HG03354 (cell line): ENCODE measurements around the gene HOXA3.
A peak's percentile ranks its signal among the peaks of the same experiment; 100 is the strongest.

ENCODE experiments used
- ATAC-seq: cut with Tn5 transposase; IDR thresholded peaks from one replicate; pipeline ENCODE4 v1.9.1; 2021; ENCODE audit warnings: mild to moderate bottlenecking; ENCODE audit not compliant: unreplicated experiment, poor library complexity, severe bottlenecking

HOXA3 gene

DNA sequence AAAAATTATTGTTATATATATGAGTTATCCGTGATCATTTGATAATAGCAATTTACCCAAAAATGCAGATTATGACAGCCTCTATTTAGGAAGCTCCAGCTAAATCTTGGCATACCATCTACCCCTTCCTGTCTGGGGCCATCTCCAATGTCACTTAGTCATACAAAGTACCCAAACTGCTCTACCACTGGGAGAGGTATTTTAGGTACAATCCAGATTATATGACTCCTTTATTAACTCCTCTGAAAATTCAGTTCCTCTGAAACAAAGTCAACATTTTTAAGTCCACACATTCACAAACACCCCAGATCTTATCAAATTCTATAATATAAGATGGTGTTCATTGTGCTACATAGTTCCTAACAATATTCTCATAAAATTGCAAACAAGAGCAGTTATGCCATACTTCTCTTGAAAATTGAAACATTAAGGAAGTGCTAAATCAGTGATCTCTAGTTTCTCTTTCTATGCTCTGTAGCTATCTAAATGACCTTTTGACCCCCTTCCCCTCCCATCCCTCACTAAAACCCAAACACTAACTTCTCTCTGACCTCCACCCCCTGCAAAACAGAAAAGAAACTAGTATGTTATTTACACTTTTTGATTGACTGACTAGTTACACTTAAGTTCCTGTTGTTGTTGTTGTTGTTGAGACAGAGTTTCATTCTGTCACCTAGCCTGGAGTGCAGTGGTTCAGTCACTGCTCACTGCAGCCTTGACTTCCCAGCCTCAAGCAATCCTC, 73.0 kb downstream of the HOXA3 start:
- ATAC-seq: peak; percentile 45

DNA sequence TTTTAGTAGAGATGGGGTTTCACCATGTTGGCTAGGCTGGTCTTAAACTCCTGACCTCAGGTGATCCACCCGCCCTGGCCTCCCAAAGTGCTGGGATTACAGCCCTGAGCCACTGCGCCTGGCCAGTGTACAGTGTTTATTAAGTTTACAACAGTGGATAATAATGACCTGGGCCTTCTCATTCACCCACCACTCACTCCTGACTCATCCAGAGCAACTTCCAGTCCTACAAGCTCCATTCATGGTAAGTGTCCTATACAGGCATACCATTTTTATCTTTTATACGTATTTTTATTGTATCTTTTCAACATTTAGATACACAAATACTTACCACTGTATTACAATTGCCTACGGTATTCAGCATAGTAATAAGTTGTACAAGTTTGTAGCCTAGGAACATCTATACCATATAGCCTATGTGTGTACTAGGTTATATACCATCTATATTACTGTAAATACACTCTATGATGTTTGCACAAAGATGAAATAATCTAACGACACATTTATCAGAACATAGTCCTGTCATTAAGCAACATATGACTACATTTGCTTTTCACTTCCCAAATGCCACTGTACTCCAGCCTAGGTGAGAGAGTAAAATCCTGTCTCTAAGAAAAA, 73.7 kb downstream of the HOXA3 start:
- ATAC-seq: no peak

DNA sequence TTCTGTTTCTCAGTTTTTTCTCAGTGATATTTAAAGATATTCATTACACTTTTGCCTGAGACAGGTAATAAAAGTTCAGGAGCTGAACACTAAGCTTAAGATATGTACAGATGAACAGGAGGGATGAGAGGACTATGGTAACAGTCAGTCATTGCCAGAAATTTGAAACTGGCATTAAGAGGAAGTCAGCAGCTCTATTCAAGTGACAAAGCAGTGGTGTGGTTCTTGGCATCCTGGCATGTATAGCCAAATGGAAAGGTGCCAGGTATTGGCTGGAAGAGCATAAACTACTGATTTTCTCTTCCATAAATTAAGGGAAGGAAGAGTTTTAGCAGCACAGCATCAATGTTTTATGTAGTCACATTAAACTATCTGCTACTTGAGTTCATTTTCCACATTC, 79.3 kb downstream of the HOXA3 start:
- no peak for ATAC-seq

DNA sequence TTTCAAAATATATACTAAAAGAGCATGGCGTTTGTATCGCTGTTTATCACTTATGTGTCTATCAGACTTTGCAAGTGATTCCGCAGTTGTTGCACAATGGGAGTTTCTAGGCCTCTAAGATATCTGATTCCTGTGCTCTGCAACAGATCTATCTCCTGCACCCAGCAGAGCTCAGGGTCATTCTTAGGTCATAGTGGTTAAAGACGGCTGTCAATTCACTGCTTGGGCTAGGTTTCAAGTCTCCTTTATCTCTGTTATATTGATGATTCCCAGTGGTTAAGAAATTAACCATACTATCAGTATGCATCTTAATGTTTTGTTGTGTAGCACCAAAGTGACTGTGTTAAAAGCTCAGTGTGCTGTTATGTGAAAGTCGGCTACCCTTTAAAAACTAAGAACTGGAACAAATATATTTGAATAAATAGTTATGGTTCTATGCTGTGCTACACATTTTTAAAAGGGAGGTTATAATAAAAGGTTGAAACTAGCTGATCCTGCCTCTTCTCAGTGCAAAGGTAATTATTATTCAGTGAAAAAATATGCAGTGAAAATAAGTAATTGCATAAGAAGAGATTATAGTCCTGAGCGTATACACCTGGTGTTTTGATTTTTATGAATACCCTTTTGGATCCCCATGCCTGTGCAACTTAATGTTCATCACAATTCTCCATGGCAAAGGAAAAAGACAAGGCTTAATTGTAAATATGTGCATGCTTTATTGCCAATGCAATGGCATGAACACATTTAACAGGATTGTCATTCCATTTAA, 80.6 kb downstream of the HOXA3 start:
- no peak for ATAC-seq

DNA sequence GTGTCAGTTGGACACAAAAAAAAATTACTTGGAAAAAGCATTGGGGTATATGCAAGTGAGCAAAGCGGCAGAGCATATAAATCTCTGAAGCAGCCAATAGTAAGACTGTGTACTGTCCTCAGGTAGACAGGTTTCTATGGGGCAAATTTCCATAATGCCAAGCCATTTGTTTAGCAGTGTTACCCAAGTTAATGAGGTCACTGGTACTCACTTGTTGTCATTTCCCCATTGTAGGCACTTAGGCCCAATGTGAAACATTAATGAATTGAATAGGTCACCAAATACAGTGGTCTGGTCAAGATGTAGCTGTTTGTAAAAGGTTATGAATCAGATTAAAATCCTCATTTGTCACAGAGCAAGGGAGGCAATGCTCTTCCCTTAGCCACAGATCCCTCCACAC, 84.1 kb downstream of the HOXA3 start:
- no peak for ATAC-seq

DNA sequence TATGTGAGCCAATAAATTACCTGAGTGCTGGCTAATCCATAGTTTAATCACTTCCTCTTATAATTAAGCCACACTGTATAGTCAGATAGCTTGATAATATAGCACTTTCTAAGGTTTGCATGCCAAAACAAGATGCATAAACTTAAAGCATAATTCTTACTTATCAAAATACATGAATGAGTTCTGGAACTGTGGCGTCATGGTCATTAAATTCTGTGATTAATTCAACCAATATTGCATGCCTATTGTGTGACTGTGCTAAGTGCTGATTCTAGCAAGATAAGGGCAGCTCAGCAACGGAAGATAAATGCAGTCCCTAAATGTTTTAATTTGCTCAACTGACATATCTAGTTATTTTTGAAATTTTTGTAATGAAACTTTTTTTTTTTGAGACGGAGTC, 86.2 kb downstream of the HOXA3 start:
- no peak for ATAC-seq

DNA sequence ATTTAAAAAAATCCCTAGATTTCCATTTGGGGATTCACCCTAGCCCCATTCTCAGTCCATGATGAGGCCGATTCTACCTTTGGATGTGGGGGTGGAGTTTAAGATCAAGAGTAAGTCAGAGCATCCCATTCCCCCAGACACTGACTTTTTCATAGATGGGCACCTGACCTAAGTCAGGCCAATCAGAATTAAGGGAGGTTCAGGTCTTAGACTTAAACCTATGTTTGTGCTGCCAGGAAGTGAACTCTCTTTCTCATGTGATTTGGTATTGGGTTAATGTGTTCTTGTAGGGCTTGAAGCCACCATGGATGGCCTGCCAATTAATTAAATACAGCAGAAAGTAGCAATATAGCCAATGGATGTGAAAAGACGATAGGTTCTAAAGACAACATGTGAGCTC, 86.7 kb downstream of the HOXA3 start:
- ATAC-seq: no peak

DNA sequence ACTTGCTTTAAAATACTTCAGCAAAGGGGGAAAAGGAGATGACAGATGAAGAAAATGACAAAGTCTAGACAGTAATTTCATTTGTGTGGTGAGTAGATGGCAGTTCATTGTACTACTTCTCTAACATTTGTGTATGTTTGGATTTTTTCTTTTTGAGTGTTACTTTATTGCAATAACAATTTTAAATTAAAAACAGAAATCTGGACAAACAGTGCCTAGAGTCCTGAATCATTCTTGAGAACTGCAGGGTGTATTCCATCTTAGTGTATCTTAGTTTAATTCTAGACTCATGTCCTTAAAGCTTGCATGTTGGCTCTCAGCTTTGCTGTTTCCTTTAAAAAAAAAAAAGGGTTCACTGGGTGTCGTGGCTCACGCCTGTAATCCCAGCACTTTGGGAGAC, 87.7 kb downstream of the HOXA3 start:
- no peak for ATAC-seq

DNA sequence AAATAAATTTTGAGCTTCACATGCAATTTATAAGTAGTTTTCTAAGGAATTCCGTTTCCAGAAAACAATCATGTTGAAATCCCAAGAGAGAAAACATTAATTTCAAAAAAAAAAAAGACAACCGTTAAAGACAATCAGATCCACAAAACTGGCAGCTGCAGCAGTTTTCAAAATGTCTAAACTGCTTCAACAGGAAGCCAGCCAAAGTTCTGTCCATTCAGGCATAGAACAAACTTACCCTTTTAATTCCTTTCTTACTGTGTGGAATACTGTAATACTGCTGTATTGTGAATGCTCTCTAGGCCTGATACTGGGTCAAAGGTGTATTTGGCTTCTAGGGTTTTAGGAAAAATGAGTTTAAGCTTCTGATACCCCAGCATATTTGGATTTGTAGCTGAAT, 88.2 kb downstream of the HOXA3 start:
- no peak for ATAC-seq

DNA sequence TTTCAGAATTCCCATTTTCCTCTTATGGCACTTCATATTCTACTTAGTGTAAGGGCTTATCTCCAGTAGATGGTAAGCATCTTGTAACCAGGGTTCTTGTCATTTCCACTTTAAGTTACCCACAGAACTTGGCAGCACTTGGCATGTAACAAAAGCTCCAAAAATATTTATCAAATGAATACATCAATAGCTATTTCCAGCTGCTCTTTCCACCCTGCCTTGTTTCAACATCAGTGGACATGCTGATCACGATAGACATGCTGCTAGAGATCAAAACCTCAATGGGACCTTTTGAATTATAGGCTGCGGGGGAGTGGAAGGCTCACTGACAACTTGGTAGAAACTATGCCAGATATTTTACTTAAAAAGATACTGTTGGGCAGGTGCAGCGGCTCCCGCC, 89.4 kb downstream of the HOXA3 start:
- ATAC-seq: no peak
